Heart right ventricle (tissue), 16 donors: ENCODE data around the gene CALHM6. TPM values are rescaled to one million over a fixed set of nuclear protein-coding genes. Genes with fewer than 3 reads are reported as not detected.

Experiments used
- ATAC-seq, 8 donors: fragments of 200-7000 bp; cut with Tn5 transposase; one replicate each; pipeline ENCODE4 v1.9.1; 2020; ENCODE audit warnings: mild to moderate bottlenecking in 8 of 8, moderate library complexity in 8 of 8, moderate number of reproducible peaks in 1 of 8
- DNase-seq, 2 donors: peaks; one replicate each; pipeline ENCODE4 v3.0.0-alpha.2; 2020
- H3K27ac ChIP-seq, 10 donors: fragments of 200-600 bp; sonication (generic) in 2 of 10; one replicate each; pipeline versions ENCODE4 v1.5.0 to v1.8.0; 2020 to 2022; ENCODE audit warnings: mild to moderate bottlenecking in 3 of 10
- H3K27me3 ChIP-seq, 7 donors: fragments of 200-600 bp; one replicate each; pipeline ENCODE4 v1.8.0; 2021 to 2022; ENCODE audit warnings: mild to moderate bottlenecking in 2 of 7
- H3K36me3 ChIP-seq, 9 donors: fragments of 200-600 bp; sonication (generic) in 1 of 9; one replicate each; pipeline versions ENCODE4 v1.5.0 to v1.8.0; 2020 to 2022; ENCODE audit warnings: mild to moderate bottlenecking in 2 of 9
- H3K4me1 ChIP-seq, 9 donors: fragments of 200-600 bp; sonication (generic) in 1 of 9; one replicate each; pipeline versions ENCODE4 v1.5.0 to v1.8.0; 2020 to 2022; ENCODE audit warnings: mild to moderate bottlenecking in 4 of 9
- H3K4me3 ChIP-seq, 10 donors: fragments of 200-600 bp; sonication (generic) in 2 of 10; one replicate each; pipeline versions ENCODE4 v1.5.0 to v1.8.0; 2020 to 2022; ENCODE audit warnings: mild to moderate bottlenecking in 7 of 10, moderate library complexity in 2 of 10
- H3K9me3 ChIP-seq, 11 donors: fragments of 200-600 bp in 10 of 11; sonication (generic) in 2 of 11; one replicate each; pipeline versions ENCODE4 v1.5.0 to v1.8.0; 2013 to 2022; ENCODE audit warnings: mild to moderate bottlenecking in 2 of 11, control low read depth in 1 of 11, moderate library complexity in 1 of 11
- CTCF ChIP-seq, 9 donors: fragments of 200-600 bp; sonication (generic) in 2 of 9; IDR thresholded peaks; one replicate each; pipeline versions ENCODE4 v1.5.0 to v1.8.0; 2021 to 2022; ENCODE audit warnings: antibody characterized with exemption in 9 of 9, mild to moderate bottlenecking in 5 of 9, moderate library complexity in 1 of 9
- WGBS, 2 donors: extraction: QIAGEN DNeasy Blood & Tissue Kit; methylation state at CpG; one replicate each; pipeline ENCODE4 v1.1.7; 2013; ENCODE audit warnings: inconsistent platforms in 1 of 2; 5-methylcytosine and 5-hydroxymethylcytosine counted together
- intact Hi-C, 10 donors: fragments of 100-400 bp; cut with DNase I; formaldehyde crosslinking; loops; one replicate each; pipeline versions ENCODE4 v1.11.1 to v1.14.2; 2022
- polyA plus RNA-seq, 2 donors: library from polyadenylated mRNA; stranded (reverse); fragments of 200-250 nt; gene quantifications; one replicate each; pipeline ENCODE4 v1.2.3, GENCODE V29; 2013
- total RNA-seq, 10 donors: library from RNA; stranded (reverse); fragmentation: NEBNext Ultra II Directional in 3 of 10; extraction: Animal tissue kit (Norgen Biotek cat#: 25700) in 3 of 10; gene quantifications; one replicate each; pipeline versions ENCODE4 v1.2.1 to v1.2.4, GENCODE V29; 2021 to 2023
- donor health status: Arrhythmogenic right ventricular cardiomyopathy.
- donor health status: ischemic (EF 13 %, LVEDD 7.1; RV severe dilation, severe dysfunction).
- donor health status: healthy with polysubstance abuse.
- donor health status: DM: no; HTN: yes; CAD: no.
- donor health status: DM: no; HTN: no; CAD: no.
- donor health status: ischemic (EF 25% LVEDD 6.9; RV normal size, moderate dysfunction).
- donor health status: ischemic (EF 25% LVEDD 5.7; RV mildly dilated, moderate dysfunction).
- donor health status: healthy.
- donor health status: DM: yes; HTN: yes; CAD: no.
- donor health status: Ischemic cardiomyopathy.
- donor health status: ischemic (EF 35%, LVEDD 5.7; RV mildly dilated, moderate dysfunction).
- donor health status: nonischemic (EF 11% LVEDD 7.7; RV severe dilation, severe dysfunction).
- donor health status: DM: yes; HTN: yes; CAD: no.
- donor health status: PGD.
- donor health status: ischemic (EF 29% LVEDD 5.4; RV normal size, mild dysfunction).
- donor health status: nonischemic (EF 23%, LVEDD 6.1; RV moderate dilation, normal function).

The CALHM6 gene
- total and polyA plus RNA-seq, 12 donors, result 0.45 to 40.8 (median 1.5) TPM; not detected in 2

DNA sequence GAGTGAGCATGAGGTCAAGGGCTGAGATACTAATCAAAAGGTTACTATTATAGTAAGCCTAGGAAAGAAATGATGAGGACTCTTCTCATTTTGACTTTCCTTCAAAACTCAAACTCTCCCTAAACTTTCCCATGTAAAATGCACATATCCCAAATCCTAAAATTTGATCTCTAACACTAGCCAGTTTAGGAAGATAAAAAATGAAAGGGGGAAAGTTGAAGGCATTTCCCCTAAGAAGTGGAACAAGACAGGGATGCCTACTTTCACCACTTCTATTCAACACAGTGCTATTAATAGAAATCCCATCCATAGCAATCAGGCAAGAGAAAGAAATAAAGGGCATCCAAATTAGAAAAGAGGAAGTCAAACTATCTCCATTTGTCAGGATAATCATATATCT lies 47.4 kb downstream of the CALHM6 start:
- TF ChIP-seq CTCF (IDR thresholded peaks at IDR 0.05), result no peak
- ATAC-seq (no peak), DNase-seq (no peak)
- Histone ChIP-seq H3K9me3 (peaks cover 0 to 14% (median 0%) of the 10 kb centered on the region in 11 donors), H3K4me1 (peaks cover 0 to 7% (median 2%) of the 10 kb centered on the region in 9 donors), H3K27me3 (no peaks in the 10 kb centered on the region), H3K36me3 (no peaks in the 10 kb centered on the region), H3K27ac (no peak overlapping the region), H3K4me3 (no peak overlapping the region)
- intact Hi-C loops, result no loop called here

DNA sequence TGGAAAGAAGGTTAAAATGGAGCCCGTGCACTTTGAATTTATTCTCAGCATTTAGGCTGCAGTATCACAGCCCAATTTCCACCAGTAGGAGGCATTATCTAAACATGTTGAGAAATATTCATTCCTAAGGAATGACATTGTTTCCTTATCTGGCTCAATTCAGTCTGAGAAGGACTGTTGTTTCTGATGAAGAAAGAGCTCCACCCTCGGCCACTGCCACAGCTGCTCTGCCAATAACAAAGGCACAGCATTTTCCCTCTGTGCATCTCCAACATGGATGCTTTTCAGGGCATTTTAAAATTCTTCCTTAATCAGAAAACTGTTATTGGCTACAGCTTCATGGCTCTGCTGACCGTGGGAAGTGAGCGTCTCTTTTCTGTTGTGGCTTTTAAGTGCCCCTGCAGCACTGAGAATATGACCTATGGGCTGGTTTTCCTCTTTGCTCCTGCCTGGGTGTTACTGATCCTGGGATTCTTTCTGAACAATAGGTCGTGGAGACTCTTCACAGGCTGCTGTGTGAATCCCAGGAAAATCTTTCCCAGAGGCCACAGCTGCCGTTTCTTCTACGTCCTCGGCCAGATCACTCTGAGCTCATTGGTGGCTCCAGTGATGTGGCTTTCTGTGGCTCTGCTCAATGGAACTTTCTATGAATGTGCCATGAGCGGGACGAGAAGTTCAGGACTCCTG lies 50.4 kb downstream of the CALHM6 start, which contains the start of gene CALHM5:
Gene CALHM5, plus strand, starts transcription at position 216 of the 687 bp plus-strand sequence. Its CDS starts 58 bp downstream, at position 274.
- Histone ChIP-seq H3K27ac (peak within 1 kb of the TSS; percentile 76 to 92 (median 86)), H3K4me3 (peak within 1 kb of the TSS; percentile 27 to 60 (median 52)), H3K9me3 (peaks cover 0 to 14% (median 0%) of the 10 kb centered on the region in 11 donors), H3K36me3 (peaks cover 0 to 13% (median 6%) of the 10 kb centered on the region in 9 donors), H3K27me3 (no peaks in the 10 kb centered on the region), H3K4me1 (peaks cover 0 to 24% (median 14%) of the 10 kb centered on the region in 9 donors)
- DNase-seq (peak; percentile 43 to 58), ATAC-seq (peak; percentile 84 to 97 (median 92))
- intact Hi-C loops, result loop anchor here in 3 of 10 donors (1.0 to 2.0 kb wide), 4 partner anchors 15 to 25 kb away; no protein-coding TSS in a partner anchor
- WGBS, 2 donors, result 27 to 38% methylated on average over 10 of the region's 10 CpGs
- TF ChIP-seq CTCF (IDR thresholded peaks at IDR 0.05), result peak; percentile 18 to 83 (median 69)

DNA sequence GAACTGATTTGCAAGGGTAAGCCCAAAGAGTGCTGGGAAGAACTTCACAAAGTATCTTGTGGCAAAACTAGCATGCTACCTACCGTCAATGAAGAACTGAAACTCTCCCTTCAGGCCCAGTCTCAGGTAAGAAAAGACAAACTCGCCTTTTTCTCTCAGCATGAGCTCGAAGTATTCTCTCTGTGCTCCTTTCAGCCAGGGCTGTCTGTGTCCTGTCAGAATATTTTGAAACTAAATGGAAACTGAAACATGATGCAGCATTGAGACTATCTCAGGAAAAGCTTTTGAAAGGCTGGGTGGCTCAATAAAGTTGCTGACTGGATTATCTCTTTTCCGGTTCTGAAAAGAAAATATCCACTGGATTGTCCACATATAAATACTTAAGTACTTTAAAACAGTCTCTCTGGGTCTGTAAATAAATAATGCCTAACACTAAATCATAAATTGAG lies 51.0 kb downstream of the CALHM6 start:
- no peak for TF ChIP-seq CTCF (IDR thresholded peaks at IDR 0.05)
- intact Hi-C loops, result loop anchor here in 3 of 10 donors (2.0 kb wide), 2 partner anchors 15 to 17 kb away; no protein-coding TSS in a partner anchor
- Histone ChIP-seq H3K27me3 (no peaks in the 10 kb centered on the region), H3K27ac (peak overlapping the region; percentile 76 to 92 (median 86)), H3K36me3 (peaks cover 0 to 19% (median 6%) of the 10 kb centered on the region in 9 donors), H3K4me3 (peak overlapping the region; percentile 27 to 60 (median 52)), H3K4me1 (peaks cover 0 to 24% (median 14%) of the 10 kb centered on the region in 9 donors), H3K9me3 (peaks cover 0 to 14% (median 0%) of the 10 kb centered on the region in 11 donors)
- ATAC-seq (peak in 6 of 8 donors; percentile 40 to 85 (median 63)), DNase-seq (no peak)
- 37 to 39% methylated on average over 4 of the region's 4 CpGs for WGBS, 2 donors

GRCh38 chr6:116512734-116513133 lies 51.6 kb downstream of the CALHM6 start:
- no peak for DNase-seq
- Histone ChIP-seq H3K36me3 (peaks cover 0 to 25% (median 6%) of the 10 kb centered on the region in 9 donors), H3K27me3 (no peaks in the 10 kb centered on the region), H3K27ac (peak overlapping the region; percentile 76 to 92 (median 86)), H3K4me3 (peak overlapping the region; percentile 27 to 60 (median 52)), H3K9me3 (peaks cover 0 to 14% (median 0%) of the 10 kb centered on the region in 11 donors), H3K4me1 (peaks cover 0 to 24% (median 14%) of the 10 kb centered on the region in 9 donors)
- ATAC-seq, result peak in 6 of 8 donors; percentile 42 to 58 (median 48)
- no peak for TF ChIP-seq CTCF (IDR thresholded peaks at IDR 0.05)
- intact Hi-C loops, result loop anchor here in 3 of 10 donors (2.0 kb wide), 2 partner anchors 14 to 16 kb away; no protein-coding TSS in a partner anchor

Other genes with a start within 250 kb of the CALHM6 start
- 10 to 100 TPM; 24.4 to 38.9 (median 28.9) TPM for gene TSPYL4, start 207.3 kb upstream of the CALHM6 start, total RNA-seq
- 10 to 100 TPM in 1 of 2 donors, 1 to 10 TPM in 1; 8.5 to 23.8 TPM for gene TSPYL4, start 207.3 kb upstream of the CALHM6 start, polyA plus RNA-seq
- gene TSPYL1, start 181.4 kb upstream of the CALHM6 start, total RNA-seq, result 100 to 1,000 TPM in 7 of 10 donors, 10 to 100 TPM in 3; 76.6 to 143 (median 114) TPM
- gene TSPYL1, start 181.4 kb upstream of the CALHM6 start, polyA plus RNA-seq, result 10 to 100 TPM; 14.0 to 27.1 TPM
- 10 to 100 TPM in 8 of 10 donors, 1 to 10 TPM in 2; 8.8 to 25.4 (median 12.7) TPM for gene DSE, start 90.4 kb upstream of the CALHM6 start, total RNA-seq
- 1 to 10 TPM; 3.8 to 5.1 TPM for gene DSE, start 90.4 kb upstream of the CALHM6 start, polyA plus RNA-seq
- 1 to 10 TPM; 1.1 to 2.8 (median 1.5) TPM for gene CALHM5, start 50.3 kb downstream of the CALHM6 start, total RNA-seq
- 1 to 10 TPM; 1.2 TPM for gene CALHM5, start 50.3 kb downstream of the CALHM6 start, polyA plus RNA-seq
- gene TRAPPC3L, start 84.3 kb downstream of the CALHM6 start, total RNA-seq, result under 1 TPM in 6 of 10 donors, not detected in 4; 0.09 to 0.26 (median 0.23) TPM
- under 1 TPM; 0.03 to 0.22 TPM for gene TRAPPC3L, start 84.3 kb downstream of the CALHM6 start, polyA plus RNA-seq
- gene CALHM4, start 92.4 kb downstream of the CALHM6 start, total RNA-seq, result under 1 TPM in 1 of 10 donors, not detected in 9; 0.26 TPM
- under 1 TPM; 0.09 to 0.22 TPM for gene CALHM4, start 92.4 kb downstream of the CALHM6 start, polyA plus RNA-seq
- gene RWDD1, start 110.1 kb downstream of the CALHM6 start, total RNA-seq, result 10 to 100 TPM; 40.8 to 79.7 (median 49.7) TPM
- gene RWDD1, start 110.1 kb downstream of the CALHM6 start, polyA plus RNA-seq, result 100 to 1,000 TPM in 1 of 2 donors, 10 to 100 TPM in 1; 80.3 to 123 TPM
- under 1 TPM in 8 of 10 donors, not detected in 2; 0.11 to 0.55 (median 0.22) TPM for gene RSPH4A, start 155.1 kb downstream of the CALHM6 start, total RNA-seq
- under 1 TPM; 0.14 to 0.44 TPM for gene RSPH4A, start 155.1 kb downstream of the CALHM6 start, polyA plus RNA-seq
- gene ZUP1, start 207.4 kb downstream of the CALHM6 start, total RNA-seq, result 1 to 10 TPM; 2.9 to 4.7 (median 4.1) TPM
- gene ZUP1, start 207.4 kb downstream of the CALHM6 start, polyA plus RNA-seq, result 1 to 10 TPM; 2.9 to 9.1 TPM
- 10 to 100 TPM in 1 of 10 donors, 1 to 10 TPM in 9; 6.8 to 11.7 (median 8.3) TPM for gene KPNA5, start 219.8 kb downstream of the CALHM6 start, total RNA-seq
- 1 to 10 TPM; 1.0 to 2.7 TPM for gene KPNA5, start 219.8 kb downstream of the CALHM6 start, polyA plus RNA-seq